K562 (cell line): Measurements from ENCODE around the gene ATP6V0E1.

ENCODE experiments used
- PHTF2 ChIP-seq: fragments of 250-450 bp; sonication (Bioruptor Pico); IDR thresholded peaks from 2 replicates; pipeline ENCODE4 v1.5.0; 2021; ENCODE audit warnings: mild to moderate bottlenecking
- TF ChIP-seq, protein P1 (sequence below), 3 experiments: IDR thresholded peaks in 2 of 3; conservative IDR thresholded peaks in 1 of 3; 2 replicates each; pipeline ENCODE4 v1.5.1; 2011 to 2012; ENCODE audit warnings: low read length in 3 of 3, mild to moderate bottlenecking in 3 of 3, control low read depth in 2 of 3, improper control_type of control experiment in 1 of 3, inconsistent platforms in 1 of 3, low read depth in 1 of 3, mixed read lengths in 1 of 3, moderate library complexity in 1 of 3; ENCODE audit not compliant: insufficient read depth in 2 of 3

DNA sequence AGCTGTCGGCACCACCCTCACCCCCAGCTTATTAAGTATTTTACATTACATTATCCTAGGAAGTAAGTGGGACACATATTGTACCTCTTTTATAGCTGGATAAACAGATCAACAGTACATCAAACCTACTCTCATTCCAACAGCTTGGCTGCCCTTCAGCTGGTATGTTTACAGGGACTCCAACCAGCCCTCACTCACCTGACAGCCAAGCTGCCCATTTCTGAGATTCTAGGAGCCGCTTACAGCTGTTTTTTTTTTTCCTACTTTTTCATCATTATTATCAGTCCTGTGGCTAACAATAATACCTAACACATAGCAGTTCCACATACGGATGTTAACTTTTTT lies 59.2 kb downstream of the ATP6V0E1 start:
- TF ChIP-seq PHTF2, result no peak
- TF ChIP-seq, protein P1, sequence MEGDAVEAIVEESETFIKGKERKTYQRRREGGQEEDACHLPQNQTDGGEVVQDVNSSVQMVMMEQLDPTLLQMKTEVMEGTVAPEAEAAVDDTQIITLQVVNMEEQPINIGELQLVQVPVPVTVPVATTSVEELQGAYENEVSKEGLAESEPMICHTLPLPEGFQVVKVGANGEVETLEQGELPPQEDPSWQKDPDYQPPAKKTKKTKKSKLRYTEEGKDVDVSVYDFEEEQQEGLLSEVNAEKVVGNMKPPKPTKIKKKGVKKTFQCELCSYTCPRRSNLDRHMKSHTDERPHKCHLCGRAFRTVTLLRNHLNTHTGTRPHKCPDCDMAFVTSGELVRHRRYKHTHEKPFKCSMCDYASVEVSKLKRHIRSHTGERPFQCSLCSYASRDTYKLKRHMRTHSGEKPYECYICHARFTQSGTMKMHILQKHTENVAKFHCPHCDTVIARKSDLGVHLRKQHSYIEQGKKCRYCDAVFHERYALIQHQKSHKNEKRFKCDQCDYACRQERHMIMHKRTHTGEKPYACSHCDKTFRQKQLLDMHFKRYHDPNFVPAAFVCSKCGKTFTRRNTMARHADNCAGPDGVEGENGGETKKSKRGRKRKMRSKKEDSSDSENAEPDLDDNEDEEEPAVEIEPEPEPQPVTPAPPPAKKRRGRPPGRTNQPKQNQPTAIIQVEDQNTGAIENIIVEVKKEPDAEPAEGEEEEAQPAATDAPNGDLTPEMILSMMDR (IDR thresholded peaks at IDR 0.05 in 2 of 3, conservative IDR thresholded peaks at IDR 0.05 in 1 of 3; ENCODE audit: insufficient read depth in 2 of 3, low read depth in 1 of 3, low read length in 3 of 3), result no peak
